ENCODE measurements around the gene RAB40B. TPM values are rescaled to one million over a fixed set of nuclear protein-coding genes. Genes with fewer than 3 reads are reported as not detected.

Gene RAB40B
- total and polyA plus RNA-seq, 2 of the 13 experiments (the other 11 are each of a cell fraction or from before 2014, with no cell fraction given), result 6.2 to 6.5 TPM

GRCh38 chr17:82740906-82741759, 42.6 kb upstream of the RAB40B start (continued):
- TF ChIP-seq PATZ1 (CRISPR knock-in tag; IDR thresholded peaks at IDR 0.05) (peak; percentile 93), HNF1B (CRISPR knock-in tag; IDR thresholded peaks at IDR 0.05) (0 out of 2 replicates have a peak, but pooled peaks have one; percentile 24), GATAD2A (CRISPR knock-in tag; IDR thresholded peaks at IDR 0.05) (peak; percentile 98), PAF1 (CRISPR knock-in tag; IDR thresholded peaks at IDR 0.05) (no peak), SMARCE1 (IDR thresholded peaks at IDR 0.05; ENCODE audit: borderline replicate concordance) (no peak), SMYD3 (CRISPR knock-in tag; IDR thresholded peaks at IDR 0.05) (peak; percentile 42; the same call in 1 of the 2 replicates), SKIL (CRISPR knock-in tag; IDR thresholded peaks at IDR 0.05; ENCODE audit: borderline replicate concordance) (peak; percentile 91), PHF20 (CRISPR knock-in tag; IDR thresholded peaks at IDR 0.05) (no peak), SNAPC2 (CRISPR knock-in tag; IDR thresholded peaks at IDR 0.05) (0 out of 2 replicates have a peak, but pooled peaks have one; percentile 50), SIX1 (CRISPR knock-in tag; IDR thresholded peaks at IDR 0.05; ENCODE audit: borderline replicate concordance) (peak; percentile 43; the same call in 1 of the 2 replicates), POGZ (CRISPR knock-in tag; IDR thresholded peaks at IDR 0.05) (peak; percentile 82), ZNF547 (CRISPR knock-in tag; IDR thresholded peaks at IDR 0.05) (no peak), KMT2A (CRISPR knock-in tag; IDR thresholded peaks at IDR 0.05) (peak; percentile 74; the same call in 1 of the 2 replicates), ZNF772 (CRISPR knock-in tag; IDR thresholded peaks at IDR 0.05) (peak; percentile 85), NAIF1 (CRISPR knock-in tag; IDR thresholded peaks at IDR 0.05; ENCODE audit: borderline replicate concordance) (no peak), PLSCR1 (CRISPR knock-in tag; IDR thresholded peaks at IDR 0.05; ENCODE audit: borderline replicate concordance) (no peak), NFATC3 (CRISPR knock-in tag; IDR thresholded peaks at IDR 0.05) (no peak), ZNF546 (CRISPR knock-in tag; conservative IDR thresholded peaks at IDR 0.05) (0 out of 2 replicates have a peak, but pooled peaks have one; percentile 42), HDAC1 (CRISPR knock-in tag; IDR thresholded peaks at IDR 0.05) (peak; percentile 86), ZSCAN31 (CRISPR knock-in tag; IDR thresholded peaks at IDR 0.05; ENCODE audit: low read depth) (no peak; the same call in 1 of the 2 replicates), SIX4 (CRISPR knock-in tag; IDR thresholded peaks at IDR 0.05) (peak; percentile 70; the same call in 1 of the 2 replicates), CEBPG (CRISPR knock-in tag; IDR thresholded peaks at IDR 0.05) (peak; percentile 97), BATF2 (CRISPR knock-in tag; IDR thresholded peaks at IDR 0.05) (no peak)
